Heart right ventricle (tissue), 16 donors: ENCODE measurements around the gene MACROD2. TPM values are rescaled to one million over a fixed set of nuclear protein-coding genes. Genes with fewer than 3 reads are reported as not detected.

Source experiments
- ATAC-seq, 8 donors: fragments of 200-7000 bp; cut with Tn5 transposase; one replicate each; pipeline ENCODE4 v1.9.1; 2020; ENCODE audit warnings: mild to moderate bottlenecking in 8 of 8, moderate library complexity in 8 of 8, moderate number of reproducible peaks in 1 of 8
- DNase-seq, 2 donors: peaks; one replicate each; pipeline ENCODE4 v3.0.0-alpha.2; 2020
- H3K27ac ChIP-seq, 10 donors: fragments of 200-600 bp; sonication (generic) in 2 of 10; one replicate each; pipeline versions ENCODE4 v1.5.0 to v1.8.0; 2020 to 2022; ENCODE audit warnings: mild to moderate bottlenecking in 3 of 10
- H3K27me3 ChIP-seq, 7 donors: fragments of 200-600 bp; one replicate each; pipeline ENCODE4 v1.8.0; 2021 to 2022; ENCODE audit warnings: mild to moderate bottlenecking in 2 of 7
- H3K36me3 ChIP-seq, 9 donors: fragments of 200-600 bp; sonication (generic) in 1 of 9; one replicate each; pipeline versions ENCODE4 v1.5.0 to v1.8.0; 2020 to 2022; ENCODE audit warnings: mild to moderate bottlenecking in 2 of 9
- H3K4me1 ChIP-seq, 9 donors: fragments of 200-600 bp; sonication (generic) in 1 of 9; one replicate each; pipeline versions ENCODE4 v1.5.0 to v1.8.0; 2020 to 2022; ENCODE audit warnings: mild to moderate bottlenecking in 4 of 9
- H3K4me3 ChIP-seq, 10 donors: fragments of 200-600 bp; sonication (generic) in 2 of 10; one replicate each; pipeline versions ENCODE4 v1.5.0 to v1.8.0; 2020 to 2022; ENCODE audit warnings: mild to moderate bottlenecking in 7 of 10, moderate library complexity in 2 of 10
- H3K9me3 ChIP-seq, 11 donors: fragments of 200-600 bp in 10 of 11; sonication (generic) in 2 of 11; one replicate each; pipeline versions ENCODE4 v1.5.0 to v1.8.0; 2013 to 2022; ENCODE audit warnings: mild to moderate bottlenecking in 2 of 11, control low read depth in 1 of 11, moderate library complexity in 1 of 11
- CTCF ChIP-seq, 9 donors: fragments of 200-600 bp; sonication (generic) in 2 of 9; IDR thresholded peaks; one replicate each; pipeline versions ENCODE4 v1.5.0 to v1.8.0; 2021 to 2022; ENCODE audit warnings: antibody characterized with exemption in 9 of 9, mild to moderate bottlenecking in 5 of 9, moderate library complexity in 1 of 9
- WGBS, 2 donors: extraction: QIAGEN DNeasy Blood & Tissue Kit; methylation state at CpG; one replicate each; pipeline ENCODE4 v1.1.7; 2013; ENCODE audit warnings: inconsistent platforms in 1 of 2; 5-methylcytosine and 5-hydroxymethylcytosine counted together
- intact Hi-C, 10 donors: fragments of 100-400 bp; cut with DNase I; formaldehyde crosslinking; loops; one replicate each; pipeline versions ENCODE4 v1.11.1 to v1.14.2; 2022
- polyA plus RNA-seq, 2 donors: library from polyadenylated mRNA; stranded (reverse); fragments of 200-250 nt; gene quantifications; one replicate each; pipeline ENCODE4 v1.2.3, GENCODE V29; 2013
- total RNA-seq, 10 donors: library from RNA; stranded (reverse); fragmentation: NEBNext Ultra II Directional in 3 of 10; extraction: Animal tissue kit (Norgen Biotek cat#: 25700) in 3 of 10; gene quantifications; one replicate each; pipeline versions ENCODE4 v1.2.1 to v1.2.4, GENCODE V29; 2021 to 2023
- donor health status: Arrhythmogenic right ventricular cardiomyopathy.
- donor health status: ischemic (EF 13 %, LVEDD 7.1; RV severe dilation, severe dysfunction).
- donor health status: healthy with polysubstance abuse.
- donor health status: DM: no; HTN: yes; CAD: no.
- donor health status: DM: no; HTN: no; CAD: no.
- donor health status: ischemic (EF 25% LVEDD 6.9; RV normal size, moderate dysfunction).
- donor health status: ischemic (EF 25% LVEDD 5.7; RV mildly dilated, moderate dysfunction).
- donor health status: healthy.
- donor health status: DM: yes; HTN: yes; CAD: no.
- donor health status: Ischemic cardiomyopathy.
- donor health status: ischemic (EF 35%, LVEDD 5.7; RV mildly dilated, moderate dysfunction).
- donor health status: nonischemic (EF 11% LVEDD 7.7; RV severe dilation, severe dysfunction).
- donor health status: DM: yes; HTN: yes; CAD: no.
- donor health status: PGD.
- donor health status: ischemic (EF 29% LVEDD 5.4; RV normal size, mild dysfunction).
- donor health status: nonischemic (EF 23%, LVEDD 6.1; RV moderate dilation, normal function).

MACROD2 gene
- total and polyA plus RNA-seq, 12 donors, result 0.28 to 6.4 (median 4.1) TPM

DNA sequence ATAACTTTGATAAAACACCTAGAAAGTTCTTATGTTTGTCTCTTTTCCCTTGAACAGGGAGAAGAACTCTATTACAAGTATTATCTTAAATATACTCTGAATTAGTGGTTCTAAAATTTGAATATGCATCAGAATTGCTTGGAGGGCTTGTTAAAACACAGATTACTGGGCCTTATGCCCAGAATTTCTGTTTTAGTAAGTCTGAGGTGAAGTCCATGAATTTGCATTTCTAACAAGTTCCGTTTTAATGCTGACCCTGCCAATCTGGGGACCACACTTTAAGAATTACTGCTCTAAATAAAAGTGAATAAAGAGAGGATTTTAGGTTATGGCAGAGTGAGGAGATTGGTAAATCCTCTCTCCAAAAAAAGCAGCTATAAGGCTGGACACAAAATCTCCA is 510.2 kb downstream of the MACROD2 start:
- ATAC-seq, result no peak
- no peak for TF ChIP-seq CTCF (IDR thresholded peaks at IDR 0.05)
- Histone ChIP-seq H3K4me1 (no peaks in the 10 kb centered on the region), H3K27ac (no peak overlapping the region), H3K9me3 (peaks cover 0 to 8% (median 0%) of the 10 kb centered on the region in 11 donors), H3K27me3 (no peaks in the 10 kb centered on the region), H3K36me3 (no peaks in the 10 kb centered on the region), H3K4me3 (no peak overlapping the region)
- intact Hi-C loops, result no loop called here
- WGBS, 2 donors, result 75 to 81% methylated on average over 1 of the region's 1 CpG
- DNase-seq, result no peak

DNA sequence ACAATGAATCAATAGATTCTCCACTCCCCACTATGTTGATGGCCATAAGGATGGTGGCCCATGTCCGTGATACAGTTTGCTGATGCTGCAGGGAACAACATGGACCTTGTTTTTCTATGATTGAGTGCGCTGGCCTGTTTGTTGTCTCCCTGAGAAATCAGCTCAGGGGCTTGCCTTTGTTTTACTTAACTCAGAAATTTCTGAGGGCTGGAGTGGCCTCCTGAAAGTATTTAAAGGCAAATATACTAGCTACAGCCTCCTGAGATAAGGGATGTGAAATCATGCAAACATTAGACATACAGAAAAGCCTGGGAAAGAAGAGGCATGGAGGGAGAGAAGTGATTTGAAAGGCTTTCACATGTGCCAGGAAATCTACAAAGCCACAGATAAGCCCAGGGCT is 512.4 kb downstream of the MACROD2 start:
- intact Hi-C loops, result no loop called here
- no peak for TF ChIP-seq CTCF (IDR thresholded peaks at IDR 0.05)
- Histone ChIP-seq H3K36me3 (no peaks in the 10 kb centered on the region), H3K27ac (no peak overlapping the region), H3K9me3 (peaks cover 0 to 8% (median 0%) of the 10 kb centered on the region in 11 donors), H3K27me3 (no peaks in the 10 kb centered on the region), H3K4me3 (no peak overlapping the region), H3K4me1 (no peaks in the 10 kb centered on the region)
- 77 to 83% methylated on average over 2 of the region's 2 CpGs for WGBS, 2 donors
- DNase-seq, result no peak
- ATAC-seq, result no peak

GRCh38 chr20:14510341-14510740 is 515.0 kb downstream of the MACROD2 start:
- DNase-seq (no peak), ATAC-seq (no peak)
- Histone ChIP-seq H3K9me3 (peaks cover 0 to 8% (median 0%) of the 10 kb centered on the region in 11 donors), H3K4me1 (no peaks in the 10 kb centered on the region), H3K27ac (no peak overlapping the region), H3K36me3 (no peaks in the 10 kb centered on the region), H3K27me3 (no peaks in the 10 kb centered on the region), H3K4me3 (no peak overlapping the region)
- intact Hi-C loops, result no loop called here
- no peak for TF ChIP-seq CTCF (IDR thresholded peaks at IDR 0.05)
- WGBS, 2 donors, result 65 to 68% methylated on average over 1 of the region's 1 CpG

DNA sequence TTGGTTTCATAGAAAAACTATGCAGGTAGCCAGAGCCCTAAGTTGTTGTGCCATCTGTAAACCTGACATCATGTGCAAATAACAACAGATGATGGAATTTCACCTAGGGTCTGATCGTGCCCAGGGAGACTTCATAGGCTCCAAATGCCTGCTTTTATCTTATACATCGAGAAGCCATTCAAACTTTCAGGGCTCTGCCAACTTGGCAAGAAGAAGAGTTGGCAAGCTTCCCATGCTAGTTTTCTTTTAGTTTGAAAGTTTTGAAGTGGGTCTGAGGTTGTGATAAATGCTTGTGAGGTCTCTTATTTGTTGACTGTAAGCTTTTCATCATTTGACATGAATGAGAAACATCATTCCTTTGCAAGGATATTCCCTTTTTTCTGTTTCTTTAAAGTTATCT is 517.5 kb downstream of the MACROD2 start:
- intact Hi-C loops, result no loop called here
- no peak for TF ChIP-seq CTCF (IDR thresholded peaks at IDR 0.05)
- Histone ChIP-seq H3K9me3 (peaks cover 0 to 5% (median 0%) of the 10 kb centered on the region in 11 donors), H3K4me3 (no peak overlapping the region), H3K4me1 (no peaks in the 10 kb centered on the region), H3K27me3 (no peaks in the 10 kb centered on the region), H3K27ac (no peak overlapping the region), H3K36me3 (no peaks in the 10 kb centered on the region)
- ATAC-seq, result no peak
- no peak for DNase-seq
- 0 to 4% methylated on average over 2 of the region's 2 CpGs for WGBS, 2 donors
